Kidney (tissue), 14 donors: ENCODE data around the gene HSF5. TPM values are rescaled to one million over a fixed set of nuclear protein-coding genes. Genes with fewer than 3 reads are reported as not detected.
"Not testable (repeated sequence)": the region's sequence is repeated elsewhere in the genome, so short reads cannot be mapped to it uniquely, and the experiment has no call there.

Source experiments
- DNase-seq, 5 donors: peaks; one replicate each; pipeline ENCODE4 v3.0.0-alpha.2; 2013 to 2020
- FAIRE-seq: peaks from 2 replicates; lab custom pipeline; 2012; peaks lifted over from hg19 to GRCh38; lab: Jason Lieb, UNC
- H3K27ac ChIP-seq, 2 donors: one replicate each; pipeline ENCODE4 v1.7.0; 2013; ENCODE audit warnings: low read depth in 2 of 2, low read length in 2 of 2, inconsistent platforms in 1 of 2
- H3K27me3 ChIP-seq: one replicate; pipeline ENCODE4 v1.7.1; 2013; ENCODE audit warnings: low read length, inconsistent platforms; ENCODE audit not compliant: control insufficient read depth, insufficient read depth
- H3K36me3 ChIP-seq, 3 donors: one replicate each; pipeline versions ENCODE4 v1.7.0 to v1.7.1; 2013; ENCODE audit warnings: low read length in 3 of 3, control low read depth in 1 of 3, inconsistent platforms in 1 of 3; ENCODE audit not compliant: insufficient read depth in 3 of 3, control insufficient read depth in 2 of 3
- H3K4me1 ChIP-seq, 3 donors: one replicate each; pipeline versions ENCODE4 v1.7.0 to v1.7.1; 2013; ENCODE audit warnings: low read length in 3 of 3, inconsistent platforms in 1 of 3, low read depth in 1 of 3; ENCODE audit not compliant: control insufficient read depth in 2 of 3, insufficient read depth in 2 of 3
- H3K4me3 ChIP-seq, 3 donors: one replicate each; pipeline versions ENCODE4 v1.7.0 to v1.8.1; 2013; ENCODE audit warnings: low read length in 3 of 3, control low read depth in 1 of 3, inconsistent platforms in 1 of 3
- H3K9ac ChIP-seq, 3 donors: one replicate each; pipeline versions ENCODE4 v1.7.0 to v1.7.1; 2013; ENCODE audit warnings: low read length in 3 of 3, control low read depth in 1 of 3, inconsistent platforms in 1 of 3
- H3K9me3 ChIP-seq, 3 donors: one replicate each; pipeline versions ENCODE4 v1.7.0 to v1.7.1; 2013; ENCODE audit warnings: low read length in 3 of 3, control low read depth in 1 of 3, inconsistent platforms in 1 of 3; ENCODE audit not compliant: control insufficient read depth in 2 of 3, insufficient read depth in 1 of 3
- CTCF ChIP-seq: IDR thresholded peaks from 3 replicates; pipeline ENCODE4 v1.5.1; 2012; ENCODE audit warnings: mild to moderate bottlenecking, moderate library complexity, borderline replicate concordance; ENCODE audit not compliant: insufficient read depth; ENCODE audit errors: extremely low read depth
- intact Hi-C: fragments of 100-400 bp; cut with DNase I; formaldehyde crosslinking; loops from one replicate; pipeline ENCODE4 v1.11.1; 2022
- polyA plus RNA-seq: library from polyadenylated mRNA; stranded (reverse); fragments of 350-450 nt; fragmentation: Illumina TruSeq; extraction: RNeasy Lipid Tissue Mini Kit (QIAGEN cat#74804); gene quantifications from one replicate; pipeline ENCODE4 v1.2.3, GENCODE V29; 2014; ENCODE audit warnings: low read depth, low replicate concordance; ENCODE audit not compliant: insufficient read depth
- total RNA-seq: library from RNA; stranded (reverse); fragmentation: NEBNext Ultra II Directional; extraction: Animal tissue kit (Norgen Biotek cat#: 25700); gene quantifications from one replicate; pipeline ENCODE4 v1.2.1, GENCODE V29; 2021
- donor health status: control.
- donor health status: control.
- donor health status: control.
- donor health status: control.
- donor health status: control.
- donor health status: DM: yes; HTN: yes; CAD: no.
- donor health status: Normal renal cell carcinoma (clear cell type).

HSF5 gene
- total and polyA plus RNA-seq, 2 donors from 2014 or later, result 0.19 TPM; not detected in 1

- H3K36me3 ChIP-seq, result peaks cover 22 to 64% (median 58%) of the 10 kb centered on the region in 3 donors
- FAIRE-seq, result no peak
Observed at GRCh38 chr17:58491510-58492045, 3.4 kb upstream of the HSF5 start.

GRCh38 chr17:58488428-58488890, 251 bp upstream of the HSF5 start:
- no peak for TF ChIP-seq CTCF
- Histone ChIP-seq H3K27ac (no peak overlapping the region), H3K9me3 (no peaks in the 10 kb centered on the region), H3K4me3 (no peak overlapping the region), H3K4me1 (no peaks in the 10 kb centered on the region), H3K27me3 (no peaks in the 10 kb centered on the region), H3K9ac (no peak overlapping the region), H3K36me3 (peaks cover 16 to 39% (median 35%) of the 10 kb centered on the region in 3 donors)
- no peak for FAIRE-seq
- intact Hi-C loops, result no loop called here
- DNase-seq, result no peak

More at GRCh38 chr17:58491510-58492045, 3.4 kb upstream of the HSF5 start:
- Histone ChIP-seq H3K4me3 (no peak overlapping the region), H3K4me1 (no peaks in the 10 kb centered on the region), H3K27me3 (no peaks in the 10 kb centered on the region), H3K27ac (no peak overlapping the region), H3K9me3 (no peaks in the 10 kb centered on the region), H3K9ac (no peak overlapping the region)
- no peak for DNase-seq
- no peak for TF ChIP-seq CTCF
- intact Hi-C loops, result no loop called here

GRCh38 chr17:58484600-58484999, 3.6 kb downstream of the HSF5 start:
- no peak for DNase-seq
- Histone ChIP-seq H3K4me3 (no peak overlapping the region), H3K27me3 (no peaks in the 10 kb centered on the region), H3K27ac (no peak overlapping the region), H3K36me3 (peaks cover 0 to 9% (median 8%) of the 10 kb centered on the region in 3 donors), H3K4me1 (no peaks in the 10 kb centered on the region), H3K9ac (no peak overlapping the region), H3K9me3 (no peaks in the 10 kb centered on the region)
- no peak for TF ChIP-seq CTCF
- no peak for FAIRE-seq
- intact Hi-C loops, result no loop called here

- intact Hi-C loops, H3K4me3 ChIP-seq, H3K36me3 ChIP-seq, H3K27ac ChIP-seq, H3K27me3 ChIP-seq, FAIRE-seq, H3K9me3 ChIP-seq, H3K9ac ChIP-seq, DNase-seq, H3K4me1 ChIP-seq: not testable (repeated sequence)
Observed at GRCh38 chr17:58481798-58482197, 6.4 kb downstream of the HSF5 start.
